HepG2 (cell line): ENCODE data around the gene CDKN1C. TPM values are rescaled to one million over a fixed set of nuclear protein-coding genes. Genes with fewer than 3 reads are reported as not detected.
A peak's percentile ranks its signal among the peaks of the same experiment; 100 is the strongest.

Experiments
- BCL6 ChIP-seq: IDR thresholded peaks from 2 replicates; pipeline ENCODE4 v1.6.1; 2016; ENCODE audit warnings: missing genetic modification reagents, missing compliant biosample characterization
- CC2D1A ChIP-seq: sonication (generic); formaldehyde crosslinking; IDR thresholded peaks from 2 replicates; pipeline ENCODE4 v1.8.1; 2023; ENCODE audit warnings: mild to moderate bottlenecking, missing genetic modification reagents
- ETV6 ChIP-seq: sonication (generic); formaldehyde crosslinking; conservative IDR thresholded peaks from 2 replicates; pipeline ENCODE4 v1.4.0; 2020; ENCODE audit warnings: missing genetic modification reagents
- ISL2 ChIP-seq: sonication (generic); formaldehyde crosslinking; IDR thresholded peaks from 2 replicates; pipeline ENCODE4 v1.5.0; 2020; ENCODE audit warnings: missing genetic modification reagents
- MED13 ChIP-seq: sonication (generic); formaldehyde crosslinking; IDR thresholded peaks from 2 replicates; pipeline ENCODE4 v1.5.0; 2020; ENCODE audit warnings: missing genetic modification reagents
- SOX5 ChIP-seq: IDR thresholded peaks from 2 replicates; pipeline ENCODE4 v1.6.1; 2016; ENCODE audit warnings: borderline replicate concordance
- ZMYM2 ChIP-seq: sonication (generic); formaldehyde crosslinking; IDR thresholded peaks from 2 replicates; pipeline ENCODE4 v1.8.0; 2022; ENCODE audit warnings: mild to moderate bottlenecking, missing genetic modification reagents
- ZNF230 ChIP-seq: sonication (generic); formaldehyde crosslinking; IDR thresholded peaks from 2 replicates; pipeline ENCODE4 v1.4.0; 2020; ENCODE audit warnings: mild to moderate bottlenecking, missing genetic modification reagents
- ZNF24 ChIP-seq: fragments of 450-650 bp; IDR thresholded peaks from 2 replicates; pipeline ENCODE4 v1.6.1; 2017; ENCODE audit warnings: antibody characterized with exemption, mild to moderate bottlenecking
- ZNF256 ChIP-seq: sonication (generic); formaldehyde crosslinking; conservative IDR thresholded peaks from 2 replicates; pipeline ENCODE4 v1.4.0; 2020; ENCODE audit warnings: missing genetic modification reagents
- ZNF841 ChIP-seq: sonication (generic); formaldehyde crosslinking; IDR thresholded peaks from 2 replicates; pipeline ENCODE4 v1.8.1; 2023; ENCODE audit warnings: missing genetic modification reagents, borderline replicate concordance
- polyA plus RNA-seq, 8 experiments: library from polyadenylated mRNA; depleted of rRNA in 3 of 8; stranded (reverse) in 7 of 8; unstranded in 1 of 8; fragments of >200 nt; fragmentation: Illumina TruSeq in 4 of 8; extraction: Trizol in 4 of 8; gene quantifications; 2 replicates each; pipeline versions ENCODE4 v1.2.1 to v1.2.3, GENCODE V29; 2011 to 2016; ENCODE audit warnings: low read depth in 4 of 8, missing spikeins in 1 of 8, mixed read lengths in 1 of 8; ENCODE audit not compliant: insufficient read depth in 1 of 8
- total RNA-seq, 5 experiments: library from RNA; depleted of rRNA; stranded (reverse); fragments of >200 nt; fragmentation: Illumina TruSeq; extraction: Trizol; gene quantifications; 2 replicates each; pipeline ENCODE4 v1.2.3, GENCODE V29; 2016; ENCODE audit warnings: low read depth in 1 of 5
- TF ChIP-seq, protein P1 (sequence below): sonication (generic); formaldehyde crosslinking; IDR thresholded peaks from 2 replicates; pipeline ENCODE4 v1.4.0; 2020; ENCODE audit warnings: missing genetic modification reagents, borderline replicate concordance
- TF ChIP-seq, protein P2 (sequence below): sonication (generic); formaldehyde crosslinking; conservative IDR thresholded peaks from 2 replicates; pipeline ENCODE4 v1.5.0; 2020; ENCODE audit warnings: missing genetic modification reagents
- TF ChIP-seq, protein P3 (sequence below): sonication (generic); formaldehyde crosslinking; IDR thresholded peaks from 2 replicates; pipeline ENCODE4 v1.4.0; 2020; ENCODE audit warnings: missing genetic modification reagents
- TF ChIP-seq, protein P4 (sequence below): sonication (generic); formaldehyde crosslinking; IDR thresholded peaks from 2 replicates; pipeline ENCODE4 v1.4.0; 2020; ENCODE audit warnings: missing genetic modification reagents, mild to moderate bottlenecking, borderline replicate concordance
- TF ChIP-seq, protein P5 (sequence below): sonication (generic); formaldehyde crosslinking; IDR thresholded peaks from 2 replicates; pipeline ENCODE4 v1.5.0; 2020; ENCODE audit warnings: missing genetic modification reagents
- TF ChIP-seq, protein P6 (sequence below): sonication (generic); formaldehyde crosslinking; IDR thresholded peaks from 2 replicates; pipeline ENCODE4 v1.9.0; 2021; ENCODE audit warnings: missing genetic modification reagents, borderline replicate concordance

CDKN1C gene
- total and polyA plus RNA-seq, 2 of the 13 experiments (the other 11 are each of a cell fraction or from before 2014, with no cell fraction given), result not detected

DNA sequence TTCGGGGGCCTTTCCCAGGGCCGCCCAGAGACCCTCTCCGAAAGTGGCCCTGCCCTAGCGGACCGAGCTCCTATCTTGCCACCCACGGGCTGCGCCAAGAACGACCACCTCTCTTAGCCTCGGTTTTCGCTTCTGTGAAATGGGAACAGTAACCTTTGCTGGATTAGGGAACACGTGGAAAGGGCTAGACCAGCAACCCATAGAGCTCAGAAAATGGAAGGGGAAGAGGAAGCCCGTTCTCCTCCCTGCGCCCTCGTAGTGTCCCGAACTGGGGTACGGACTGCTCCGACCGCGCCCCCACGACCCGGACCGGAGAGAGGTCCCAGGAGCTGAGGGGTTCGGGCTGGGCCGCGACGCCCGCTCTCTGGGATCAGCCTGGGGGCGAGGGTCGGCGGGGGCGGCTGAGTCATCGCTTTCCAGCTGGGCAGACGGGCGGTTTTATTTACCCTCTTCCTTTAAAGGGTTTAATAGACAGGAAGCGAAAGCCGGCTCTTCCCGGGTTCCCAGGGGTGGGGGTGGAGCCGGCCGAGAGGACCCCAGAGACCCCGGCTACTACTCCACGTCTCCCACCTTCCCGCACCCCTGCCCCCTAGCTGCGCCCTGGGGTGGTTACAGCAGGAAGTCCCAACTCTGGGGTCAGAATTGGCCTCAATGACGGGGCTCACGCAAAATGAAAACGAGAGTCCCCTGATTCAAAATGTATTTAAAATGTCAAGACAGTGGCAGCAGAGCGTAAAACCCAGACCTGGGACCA lies 44.6 kb upstream of the CDKN1C start (continued):
- no peak for TF ChIP-seq ISL2
- TF ChIP-seq, protein P1, sequence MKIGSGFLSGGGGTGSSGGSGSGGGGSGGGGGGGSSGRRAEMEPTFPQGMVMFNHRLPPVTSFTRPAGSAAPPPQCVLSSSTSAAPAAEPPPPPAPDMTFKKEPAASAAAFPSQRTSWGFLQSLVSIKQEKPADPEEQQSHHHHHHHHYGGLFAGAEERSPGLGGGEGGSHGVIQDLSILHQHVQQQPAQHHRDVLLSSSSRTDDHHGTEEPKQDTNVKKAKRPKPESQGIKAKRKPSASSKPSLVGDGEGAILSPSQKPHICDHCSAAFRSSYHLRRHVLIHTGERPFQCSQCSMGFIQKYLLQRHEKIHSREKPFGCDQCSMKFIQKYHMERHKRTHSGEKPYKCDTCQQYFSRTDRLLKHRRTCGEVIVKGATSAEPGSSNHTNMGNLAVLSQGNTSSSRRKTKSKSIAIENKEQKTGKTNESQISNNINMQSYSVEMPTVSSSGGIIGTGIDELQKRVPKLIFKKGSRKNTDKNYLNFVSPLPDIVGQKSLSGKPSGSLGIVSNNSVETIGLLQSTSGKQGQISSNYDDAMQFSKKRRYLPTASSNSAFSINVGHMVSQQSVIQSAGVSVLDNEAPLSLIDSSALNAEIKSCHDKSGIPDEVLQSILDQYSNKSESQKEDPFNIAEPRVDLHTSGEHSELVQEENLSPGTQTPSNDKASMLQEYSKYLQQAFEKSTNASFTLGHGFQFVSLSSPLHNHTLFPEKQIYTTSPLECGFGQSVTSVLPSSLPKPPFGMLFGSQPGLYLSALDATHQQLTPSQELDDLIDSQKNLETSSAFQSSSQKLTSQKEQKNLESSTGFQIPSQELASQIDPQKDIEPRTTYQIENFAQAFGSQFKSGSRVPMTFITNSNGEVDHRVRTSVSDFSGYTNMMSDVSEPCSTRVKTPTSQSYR, result no peak
- TF ChIP-seq ZNF24, result no peak
- TF ChIP-seq, protein P2, sequence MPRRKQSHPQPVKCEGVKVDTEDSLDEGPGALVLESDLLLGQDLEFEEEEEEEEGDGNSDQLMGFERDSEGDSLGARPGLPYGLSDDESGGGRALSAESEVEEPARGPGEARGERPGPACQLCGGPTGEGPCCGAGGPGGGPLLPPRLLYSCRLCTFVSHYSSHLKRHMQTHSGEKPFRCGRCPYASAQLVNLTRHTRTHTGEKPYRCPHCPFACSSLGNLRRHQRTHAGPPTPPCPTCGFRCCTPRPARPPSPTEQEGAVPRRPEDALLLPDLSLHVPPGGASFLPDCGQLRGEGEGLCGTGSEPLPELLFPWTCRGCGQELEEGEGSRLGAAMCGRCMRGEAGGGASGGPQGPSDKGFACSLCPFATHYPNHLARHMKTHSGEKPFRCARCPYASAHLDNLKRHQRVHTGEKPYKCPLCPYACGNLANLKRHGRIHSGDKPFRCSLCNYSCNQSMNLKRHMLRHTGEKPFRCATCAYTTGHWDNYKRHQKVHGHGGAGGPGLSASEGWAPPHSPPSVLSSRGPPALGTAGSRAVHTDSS (CRISPR knock-in tag), result 0 out of 2 replicates have a peak, but pooled peaks have one; percentile 44
- peak; percentile 74; the same call in 1 of the 2 replicates for TF ChIP-seq ZMYM2
- TF ChIP-seq, protein P3, sequence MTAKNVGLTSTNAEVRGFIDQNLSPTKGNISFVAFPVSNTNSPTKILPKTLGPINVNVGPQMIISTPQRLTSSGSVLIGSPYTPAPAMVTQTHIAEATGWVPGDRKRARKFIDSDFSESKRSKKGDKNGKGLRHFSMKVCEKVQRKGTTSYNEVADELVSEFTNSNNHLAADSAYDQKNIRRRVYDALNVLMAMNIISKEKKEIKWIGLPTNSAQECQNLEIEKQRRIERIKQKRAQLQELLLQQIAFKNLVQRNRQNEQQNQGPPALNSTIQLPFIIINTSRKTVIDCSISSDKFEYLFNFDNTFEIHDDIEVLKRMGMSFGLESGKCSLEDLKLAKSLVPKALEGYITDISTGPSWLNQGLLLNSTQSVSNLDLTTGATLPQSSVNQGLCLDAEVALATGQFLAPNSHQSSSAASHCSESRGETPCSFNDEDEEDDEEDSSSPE (CRISPR knock-in tag), result no peak
- TF ChIP-seq MED13 (CRISPR knock-in tag), result no peak
- TF ChIP-seq, protein P4, sequence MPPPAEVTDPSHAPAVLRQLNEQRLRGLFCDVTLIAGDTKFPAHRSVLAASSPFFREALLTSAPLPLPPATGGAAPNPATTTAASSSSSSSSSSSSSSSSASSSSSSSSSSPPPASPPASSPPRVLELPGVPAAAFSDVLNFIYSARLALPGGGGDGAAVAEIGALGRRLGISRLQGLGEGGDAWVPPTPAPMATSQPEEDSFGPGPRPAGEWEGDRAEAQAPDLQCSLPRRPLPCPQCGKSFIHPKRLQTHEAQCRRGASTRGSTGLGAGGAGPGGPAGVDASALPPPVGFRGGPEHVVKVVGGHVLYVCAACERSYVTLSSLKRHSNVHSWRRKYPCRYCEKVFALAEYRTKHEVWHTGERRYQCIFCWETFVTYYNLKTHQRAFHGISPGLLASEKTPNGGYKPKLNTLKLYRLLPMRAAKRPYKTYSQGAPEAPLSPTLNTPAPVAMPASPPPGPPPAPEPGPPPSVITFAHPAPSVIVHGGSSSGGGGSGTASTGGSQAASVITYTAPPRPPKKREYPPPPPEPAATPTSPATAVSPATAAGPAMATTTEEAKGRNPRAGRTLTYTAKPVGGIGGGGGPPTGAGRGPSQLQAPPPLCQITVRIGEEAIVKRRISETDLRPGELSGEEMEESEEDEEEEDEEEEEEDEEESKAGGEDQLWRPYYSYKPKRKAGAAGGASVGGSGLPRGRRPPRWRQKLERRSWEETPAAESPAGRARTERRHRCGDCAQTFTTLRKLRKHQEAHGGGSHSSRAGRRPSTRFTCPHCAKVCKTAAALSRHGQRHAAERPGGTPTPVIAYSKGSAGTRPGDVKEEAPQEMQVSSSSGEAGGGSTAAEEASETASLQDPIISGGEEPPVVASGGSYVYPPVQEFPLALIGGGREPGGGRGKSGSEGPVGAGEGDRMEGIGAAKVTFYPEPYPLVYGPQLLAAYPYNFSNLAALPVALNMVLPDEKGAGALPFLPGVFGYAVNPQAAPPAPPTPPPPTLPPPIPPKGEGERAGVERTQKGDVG, result no peak
- no peak for TF ChIP-seq ZNF841 (CRISPR knock-in tag)
- TF ChIP-seq ZNF256, result no peak
- TF ChIP-seq, protein P5, sequence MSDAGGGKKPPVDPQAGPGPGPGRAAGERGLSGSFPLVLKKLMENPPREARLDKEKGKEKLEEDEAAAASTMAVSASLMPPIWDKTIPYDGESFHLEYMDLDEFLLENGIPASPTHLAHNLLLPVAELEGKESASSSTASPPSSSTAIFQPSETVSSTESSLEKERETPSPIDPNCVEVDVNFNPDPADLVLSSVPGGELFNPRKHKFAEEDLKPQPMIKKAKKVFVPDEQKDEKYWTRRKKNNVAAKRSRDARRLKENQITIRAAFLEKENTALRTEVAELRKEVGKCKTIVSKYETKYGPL (CRISPR knock-in tag), result no peak
- TF ChIP-seq, protein P6, sequence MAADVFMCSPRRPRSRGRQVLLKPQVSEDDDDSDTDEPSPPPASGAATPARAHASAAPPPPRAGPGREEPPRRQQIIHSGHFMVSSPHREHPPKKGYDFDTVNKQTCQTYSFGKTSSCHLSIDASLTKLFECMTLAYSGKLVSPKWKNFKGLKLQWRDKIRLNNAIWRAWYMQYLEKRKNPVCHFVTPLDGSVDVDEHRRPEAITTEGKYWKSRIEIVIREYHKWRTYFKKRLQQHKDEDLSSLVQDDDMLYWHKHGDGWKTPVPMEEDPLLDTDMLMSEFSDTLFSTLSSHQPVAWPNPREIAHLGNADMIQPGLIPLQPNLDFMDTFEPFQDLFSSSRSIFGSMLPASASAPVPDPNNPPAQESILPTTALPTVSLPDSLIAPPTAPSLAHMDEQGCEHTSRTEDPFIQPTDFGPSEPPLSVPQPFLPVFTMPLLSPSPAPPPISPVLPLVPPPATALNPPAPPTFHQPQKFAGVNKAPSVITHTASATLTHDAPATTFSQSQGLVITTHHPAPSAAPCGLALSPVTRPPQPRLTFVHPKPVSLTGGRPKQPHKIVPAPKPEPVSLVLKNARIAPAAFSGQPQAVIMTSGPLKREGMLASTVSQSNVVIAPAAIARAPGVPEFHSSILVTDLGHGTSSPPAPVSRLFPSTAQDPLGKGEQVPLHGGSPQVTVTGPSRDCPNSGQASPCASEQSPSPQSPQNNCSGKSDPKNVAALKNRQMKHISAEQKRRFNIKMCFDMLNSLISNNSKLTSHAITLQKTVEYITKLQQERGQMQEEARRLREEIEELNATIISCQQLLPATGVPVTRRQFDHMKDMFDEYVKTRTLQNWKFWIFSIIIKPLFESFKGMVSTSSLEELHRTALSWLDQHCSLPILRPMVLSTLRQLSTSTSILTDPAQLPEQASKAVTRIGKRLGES (CRISPR knock-in tag), result no peak
- no peak for TF ChIP-seq BCL6 (CRISPR knock-in tag)
- no peak for TF ChIP-seq ZNF230
- no peak for TF ChIP-seq ETV6
- TF ChIP-seq SOX5 (CRISPR knock-in tag), result no peak
- TF ChIP-seq CC2D1A (CRISPR knock-in tag), result no peak
